IMR-90 (cell line): ENCODE results near the gene ODAD2. TPM values are rescaled to one million over a fixed set of nuclear protein-coding genes. Genes with fewer than 3 reads are reported as not detected.
A peak's percentile ranks its signal among the peaks of the same experiment; 100 is the strongest.

Source experiments
- ATAC-seq: fragments of 200-7000 bp; cut with Tn5 transposase; 2 replicates; pipeline ENCODE4 v1.9.1; 2020; ENCODE audit warnings: low read depth, mild to moderate bottlenecking, moderate library complexity
- Bru-seq: library from RNA; stranded (reverse); fragments of 400-500 nt; gene quantifications from one replicate; lab custom pipeline; 2021; lab: Mats Ljungman, UMichigan
- BruChase-seq, 2 experiments: library from RNA; stranded (reverse); fragments of 400-500 nt; gene quantifications; one replicate each; lab custom pipeline; 2021; lab: Mats Ljungman, UMichigan
- BruUV-seq: library from RNA; stranded (reverse); fragments of 400-500 nt; replicated peaks from 2 replicates; lab custom pipeline; 2021; lab: Mats Ljungman, UMichigan
- CTCF ChIA-PET: fragments of 300-600 bp; formaldehyde crosslinking; extraction: SDS; loops from one replicate; lab custom pipeline; 2021; ENCODE audit warnings: antibody characterized with exemption; lab: Yijun Ruan, JAX
- POLR2A ChIA-PET: fragments of 300-600 bp; sonication (Branson Sonifier 250); formaldehyde crosslinking; loops from one replicate; lab custom pipeline; 2022; ENCODE audit warnings: antibody characterized with exemption; ENCODE audit not compliant: unreplicated experiment; lab: Charles Lee
- DNase-seq: peaks from one replicate; pipeline ENCODE4 v3.0.0; 2013
- H2AFZ ChIP-seq: replicated peaks from 2 replicates; pipeline ENCODE3; 2013; ENCODE audit warnings: low read length, mild to moderate bottlenecking; ENCODE audit not compliant: poor library complexity
- H2AK5ac ChIP-seq: 2 replicates; pipeline ENCODE4 v1.6.1; 2013; ENCODE audit warnings: low read depth, low read length, inconsistent platforms
- H2AK9ac ChIP-seq: replicated peaks from 2 replicates; pipeline ENCODE3; 2013; ENCODE audit warnings: mild to moderate bottlenecking, low read depth, low read length, moderate library complexity; ENCODE audit not compliant: poor library complexity
- H2BK120ac ChIP-seq: 2 replicates; pipeline ENCODE4 v1.6.1; 2013; ENCODE audit warnings: low read depth, low read length, inconsistent platforms
- H2BK15ac ChIP-seq: 3 replicates; pipeline ENCODE4 v1.6.1; 2013; ENCODE audit warnings: low read depth, low read length, inconsistent platforms
- H2BK20ac ChIP-seq: 2 replicates; pipeline ENCODE4 v1.6.1; 2013; ENCODE audit warnings: low read depth, mild to moderate bottlenecking, inconsistent platforms, low read length, moderate library complexity
- H2BK5ac ChIP-seq: 2 replicates; pipeline ENCODE4 v1.6.1; 2013; ENCODE audit warnings: mild to moderate bottlenecking, low read depth, low read length, inconsistent platforms; ENCODE audit not compliant: poor library complexity, severe bottlenecking
- H3K14ac ChIP-seq: replicated peaks from 2 replicates; pipeline ENCODE4 v1.6.1; 2013; ENCODE audit warnings: low read depth, low read length, inconsistent platforms
- H3K18ac ChIP-seq: 2 replicates; pipeline ENCODE4 v1.6.1; 2013; ENCODE audit warnings: low read depth, low read length, control low read depth
- H3K23ac ChIP-seq: 2 replicates; pipeline ENCODE4 v1.6.1; 2013; ENCODE audit warnings: low read depth, low read length, inconsistent platforms
- H3K27ac ChIP-seq: 2 replicates; pipeline ENCODE4 v1.5.1; 2013; ENCODE audit warnings: mild to moderate bottlenecking, control low read depth, low read length; ENCODE audit not compliant: insufficient read depth
- H3K27me3 ChIP-seq: 2 replicates; pipeline ENCODE4 v1.6.1; 2013; ENCODE audit warnings: low read length; ENCODE audit not compliant: control insufficient read depth, insufficient read depth
- H3K36me3 ChIP-seq: 2 replicates; pipeline ENCODE4 v1.6.1; 2013; ENCODE audit warnings: low read length, mixed read lengths; ENCODE audit not compliant: control insufficient read depth, insufficient read depth
- H3K4ac ChIP-seq: 2 replicates; pipeline ENCODE4 v1.6.1; 2013; ENCODE audit warnings: low read depth, low read length, inconsistent platforms
- H3K4me1 ChIP-seq: 2 replicates; pipeline ENCODE4 v1.6.1; 2013; ENCODE audit warnings: low read length, mixed read lengths; ENCODE audit not compliant: control insufficient read depth, insufficient read depth
- H3K4me2 ChIP-seq: 2 replicates; pipeline ENCODE4 v1.6.1; 2013; ENCODE audit warnings: low read depth, mild to moderate bottlenecking, control low read depth, low read length, moderate library complexity
- H3K4me3 ChIP-seq: 2 replicates; pipeline ENCODE4 v1.5.1; 2013; ENCODE audit warnings: low read depth, mild to moderate bottlenecking, control low read depth, low read length, moderate library complexity; ENCODE audit not compliant: insufficient read depth
- H3K56ac ChIP-seq: 2 replicates; pipeline ENCODE4 v1.6.1; 2013; ENCODE audit warnings: low read length, inconsistent platforms; ENCODE audit not compliant: insufficient read depth; ENCODE audit errors: extremely low read depth
- H3K79me1 ChIP-seq, 2 experiments: 2 replicates each; pipeline ENCODE4 v1.6.1; 2013; ENCODE audit warnings: low read length in 2 of 2, inconsistent platforms in 1 of 2, low read depth in 1 of 2
- H3K9ac ChIP-seq: 2 replicates; pipeline ENCODE4 v1.6.1; 2013; ENCODE audit warnings: low read depth, low read length, control low read depth
- H3K9me1 ChIP-seq: 2 replicates; pipeline ENCODE4 v1.6.1; 2013; ENCODE audit warnings: low read length, inconsistent platforms; ENCODE audit not compliant: insufficient read depth
- H3K9me3 ChIP-seq: 2 replicates; pipeline ENCODE4 v1.6.1; 2013; ENCODE audit warnings: low read length; ENCODE audit not compliant: control insufficient read depth, insufficient read depth
- H4K20me1 ChIP-seq: 2 replicates; pipeline ENCODE4 v1.6.1; 2013; ENCODE audit warnings: low read length, inconsistent platforms; ENCODE audit not compliant: insufficient read depth
- H4K5ac ChIP-seq: 2 replicates; pipeline ENCODE4 v1.6.1; 2013; ENCODE audit warnings: mild to moderate bottlenecking, low read depth, low read length, control low read depth
- H4K8ac ChIP-seq, 2 experiments: 2 replicates each; pipeline ENCODE4 v1.6.1; 2013; ENCODE audit warnings: low read depth in 2 of 2, low read length in 2 of 2, control low read depth in 1 of 2, inconsistent platforms in 1 of 2
- H4K91ac ChIP-seq: 2 replicates; pipeline ENCODE4 v1.6.1; 2013; ENCODE audit warnings: low read depth, low read length, inconsistent platforms; ENCODE audit not compliant: insufficient read depth
- BHLHE40 ChIP-seq: fragments of 150-350 bp; IDR thresholded peaks from 2 replicates; pipeline ENCODE4 v1.6.1; 2016; ENCODE audit warnings: mild to moderate bottlenecking, low read depth, low read length
- CEBPB ChIP-seq: IDR thresholded peaks from 2 replicates; pipeline ENCODE4 v1.6.1; 2012; ENCODE audit warnings: low read depth, low read length, improper control_type of control experiment
- CTCF ChIP-seq: conservative IDR thresholded peaks from 2 replicates; pipeline ENCODE4 v1.5.1; 2012; ENCODE audit warnings: mild to moderate bottlenecking, low read depth, low read length, improper control_type of control experiment
- FOS ChIP-seq: fragments of 150-350 bp; IDR thresholded peaks from 2 replicates; pipeline ENCODE4 v1.6.1; 2016; ENCODE audit warnings: low read depth, low read length
- MAFK ChIP-seq: IDR thresholded peaks from 2 replicates; pipeline ENCODE4 v1.6.1; 2012; ENCODE audit warnings: low read depth, low read length, improper control_type of control experiment
- MAZ ChIP-seq: IDR thresholded peaks from 2 replicates; pipeline ENCODE4 v1.6.1; 2012; ENCODE audit warnings: low read depth, mild to moderate bottlenecking, low read length, improper control_type of control experiment, moderate library complexity, borderline replicate concordance
- MXI1 ChIP-seq: IDR thresholded peaks from 2 replicates; pipeline ENCODE4 v1.6.1; 2012; ENCODE audit warnings: low read depth, mild to moderate bottlenecking, low read length, moderate library complexity, borderline replicate concordance
- NFE2L2 ChIP-seq: fragments of 150-350 bp; IDR thresholded peaks from 2 replicates; pipeline ENCODE4 v1.6.1; 2016; ENCODE audit warnings: low read depth, mild to moderate bottlenecking, low read length
- POLR2A ChIP-seq: IDR thresholded peaks from 2 replicates; pipeline ENCODE4 v1.6.1; 2012; ENCODE audit warnings: mild to moderate bottlenecking, low read depth, low read length
- RAD21 ChIP-seq: IDR thresholded peaks from 2 replicates; pipeline ENCODE4 v1.6.1; 2012; ENCODE audit warnings: low read length, improper control_type of control experiment
- RCOR1 ChIP-seq: IDR thresholded peaks from 2 replicates; pipeline ENCODE4 v1.6.1; 2012; ENCODE audit warnings: mild to moderate bottlenecking, low read length, improper control_type of control experiment; ENCODE audit not compliant: insufficient replicate concordance
- RFX5 ChIP-seq: IDR thresholded peaks from 2 replicates; pipeline ENCODE4 v1.8.0; 2012; ENCODE audit warnings: low read depth, mild to moderate bottlenecking, low read length, moderate library complexity
- SMC3 ChIP-seq: fragments of 150-350 bp; IDR thresholded peaks from 2 replicates; pipeline ENCODE4 v1.6.1; 2016; ENCODE audit warnings: low read depth, mild to moderate bottlenecking, antibody characterized with exemption, low read length, moderate library complexity
- WGBS, 2 experiments: methylation state at CpG; one replicate each; pipeline versions ENCODE4 v1.1.5 to v1.1.7; 2013; ENCODE audit warnings: missing lambda C conversion rate in 2 of 2; ENCODE audit not compliant: insufficient read length in 1 of 2; ENCODE audit errors: extremely low coverage in 2 of 2; 5-methylcytosine and 5-hydroxymethylcytosine counted together
- dilution Hi-C: fragments of 300-500 bp; cut with HindIII; formaldehyde crosslinking; loops from one replicate; pipeline ENCODE4 v1.14.3; 2018; ENCODE audit warnings: low sequenced_read_pairs; ENCODE audit not compliant: unreplicated experiment
- in situ Hi-C: fragments of 300-500 bp; cut with MboI; formaldehyde crosslinking; loops from 3 replicates; pipeline ENCODE4 v1.14.3; 2019; ENCODE audit warnings: low sequenced_read_pairs, inconsistent platforms, mixed read lengths
- intact Hi-C: fragments of 100-400 bp; cut with micrococcal nuclease; formaldehyde crosslinking; loops from 2 replicates; pipeline ENCODE4 v1.10.0; 2022
- long read RNA-seq: library from polyadenylated mRNA; unstranded; transcript quantifications from one replicate; pipeline ENCODE4 v2.0.0, GENCODE V29; 2021; ENCODE audit not compliant: unreplicated experiment
- polyA plus RNA-seq, 3 experiments: library from polyadenylated mRNA; depleted of rRNA; stranded (reverse); fragments of >200 nt; gene quantifications; 2 replicates each; pipeline ENCODE4 v1.2.3, GENCODE V29; 2012; ENCODE audit warnings: low replicate concordance in 1 of 3
- total RNA-seq: library from RNA; depleted of rRNA; stranded (reverse); fragments of >200 nt; gene quantifications from 2 replicates; pipeline ENCODE4 v1.2.3, GENCODE V29; 2012; rRNA removed
- TF ChIP-seq, protein P1 (sequence below): fragments of 150-350 bp; IDR thresholded peaks from 2 replicates; pipeline ENCODE4 v1.6.1; 2016; ENCODE audit warnings: low read depth, mild to moderate bottlenecking, low read length, moderate library complexity, borderline replicate concordance
- TF ChIP-seq, protein P2 (sequence below): fragments of 150-350 bp; IDR thresholded peaks from 2 replicates; pipeline ENCODE4 v1.6.1; 2017; ENCODE audit warnings: mild to moderate bottlenecking, antibody characterized with exemption, low read length, low read depth

Gene ODAD2
- total RNA-seq = 0.72 and 1.1 TPM in 2 replicates
- 0.42 and 0.53 TPM in 2 replicates for polyA plus RNA-seq (2012; rRNA removed)
- polyA plus RNA-seq (2012; cell fraction: cytosol; rRNA removed) = 0.08 and 0.13 TPM in 2 replicates
- polyA plus RNA-seq (2012; cell fraction: nucleus; rRNA removed; ENCODE audit: low replicate concordance) = 0.05 and 0.60 TPM in 2 replicates
- percentile 33 among the genes with signal in this experiment for Bru-seq, nascent RNA
- BruChase-seq, experiment 1, labeled RNA remaining after a 6-hour chase = percentile 28 among the genes with signal in this experiment
- percentile 30 among the genes with signal in this experiment for BruChase-seq, experiment 2, labeled RNA remaining after a 2-hour chase
- long read RNA-seq, partial matches to known transcripts = 0 of 1 reads
- long read RNA-seq, other reads (novel, unspliced or antisense) = 1 of 1 reads

DNA sequence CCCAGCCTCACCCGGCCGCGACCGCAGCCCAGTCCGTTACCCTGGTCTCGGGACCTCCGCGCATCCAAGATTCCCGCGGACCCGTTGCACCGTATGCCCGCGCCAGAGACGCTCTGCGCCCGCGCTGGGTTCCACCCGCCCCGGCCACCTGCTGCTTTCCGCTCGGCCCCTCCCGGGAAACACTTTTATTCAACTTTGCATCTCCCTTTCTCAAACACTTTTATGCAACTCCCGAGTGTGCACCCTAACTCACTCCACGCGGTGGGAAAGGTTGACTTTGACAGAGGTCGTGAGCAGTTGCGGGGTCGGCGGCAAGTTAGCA is at the start of gene ODAD2:
ODAD2 (minus strand) TSS at position 126 of the 322 bp plus-strand sequence. CDS start 3,937 bp downstream, outside the sequence.
- Histone ChIP-seq H2AFZ (peak within 1 kb of the TSS; percentile 96), H3K4me1 (peaks cover 1% of the 10 kb centered on the region; the same call in 1 of the 2 replicates), H3K23ac (peak within 1 kb of the TSS; percentile 68), H3K79me1 (no peaks in the 10 kb centered on the region), H3K27ac (peak within 1 kb of the TSS; percentile 67), H3K9me1 (no peaks in the 10 kb centered on the region), H2BK20ac (peak within 1 kb of the TSS; percentile 57; the same call in 1 of the 2 replicates), H3K14ac (peak within 1 kb of the TSS; percentile 58), H2BK5ac (peak within 1 kb of the TSS; percentile 29), H3K56ac (peak within 1 kb of the TSS; percentile 43), H4K91ac (peak within 1 kb of the TSS; percentile 74), H3K4me2 (peak within 1 kb of the TSS; percentile 92), H3K18ac (peak within 1 kb of the TSS; percentile 17), H2AK5ac (no peak within 1 kb of the TSS), H2BK120ac (peak within 1 kb of the TSS; percentile 75), H3K4ac (peak within 1 kb of the TSS; percentile 69), H3K4me3 (peak within 1 kb of the TSS; percentile 83), H4K8ac (peak within 1 kb of the TSS; percentile 64 to 75), H4K5ac (peak within 1 kb of the TSS; percentile 62), H3K36me3 (no peaks in the 10 kb centered on the region), H3K27me3 (no peaks in the 10 kb centered on the region), H4K20me1 (no peaks in the 10 kb centered on the region), H3K9ac (peak within 1 kb of the TSS; percentile 66), H2AK9ac (peak within 1 kb of the TSS; percentile 33), H3K9me3 (no peaks in the 10 kb centered on the region), H2BK15ac (peak within 1 kb of the TSS; percentile 59; the same call in 1 of the 3 replicates)
- BruUV-seq = no TSS peak
- 0% methylated on average over 6 of the region's 30 CpGs; no CpG with 5 or more reads in 1 of the 2 experiments for WGBS, 2 experiments
- ATAC-seq = no peak
- POLR2A ChIA-PET = no interaction called here
- in situ Hi-C loops = no loop called here
- CTCF ChIA-PET = no interaction called here
- intact Hi-C loops = loop anchor here (5.0 kb wide), 4 partner anchors 48 to 252 kb away; partner anchors contain the start of gene MKX
- dilution Hi-C loops = no loop called here
- no peak for DNase-seq
- TF ChIP-seq SMC3 (no peak), RAD21 (no peak), MAZ (no peak), RFX5 (no peak), BHLHE40 (no peak), CTCF (no peak), MXI1 (no peak), MAFK (no peak), CEBPB (no peak), FOS (no peak), POLR2A (no peak), RCOR1 (no peak), NFE2L2 (no peak)
- TF ChIP-seq, protein P1, sequence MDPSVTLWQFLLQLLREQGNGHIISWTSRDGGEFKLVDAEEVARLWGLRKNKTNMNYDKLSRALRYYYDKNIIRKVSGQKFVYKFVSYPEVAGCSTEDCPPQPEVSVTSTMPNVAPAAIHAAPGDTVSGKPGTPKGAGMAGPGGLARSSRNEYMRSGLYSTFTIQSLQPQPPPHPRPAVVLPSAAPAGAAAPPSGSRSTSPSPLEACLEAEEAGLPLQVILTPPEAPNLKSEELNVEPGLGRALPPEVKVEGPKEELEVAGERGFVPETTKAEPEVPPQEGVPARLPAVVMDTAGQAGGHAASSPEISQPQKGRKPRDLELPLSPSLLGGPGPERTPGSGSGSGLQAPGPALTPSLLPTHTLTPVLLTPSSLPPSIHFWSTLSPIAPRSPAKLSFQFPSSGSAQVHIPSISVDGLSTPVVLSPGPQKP = no peak
- TF ChIP-seq, protein P2, sequence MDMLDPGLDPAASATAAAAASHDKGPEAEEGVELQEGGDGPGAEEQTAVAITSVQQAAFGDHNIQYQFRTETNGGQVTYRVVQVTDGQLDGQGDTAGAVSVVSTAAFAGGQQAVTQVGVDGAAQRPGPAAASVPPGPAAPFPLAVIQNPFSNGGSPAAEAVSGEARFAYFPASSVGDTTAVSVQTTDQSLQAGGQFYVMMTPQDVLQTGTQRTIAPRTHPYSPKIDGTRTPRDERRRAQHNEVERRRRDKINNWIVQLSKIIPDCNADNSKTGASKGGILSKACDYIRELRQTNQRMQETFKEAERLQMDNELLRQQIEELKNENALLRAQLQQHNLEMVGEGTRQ = no peak
